ENCODE measurements around the gene KLF2. TPM values are rescaled to one million over a fixed set of nuclear protein-coding genes. Genes with fewer than 3 reads are reported as not detected.

KLF2 gene
- total and polyA plus RNA-seq, 2 of the 13 experiments (the other 11 are each of a cell fraction or from before 2014, with no cell fraction given) = not detected

- Histone ChIP-seq H3K4me2 (ENCODE audit: low read depth, low read length) (no peak overlapping the region), H3K36me3 (replicated peaks in 1 of 2; ENCODE audit: control insufficient read depth in 1 of 2, insufficient read depth in 2 of 2, low read length in 2 of 2) (no peaks in the 10 kb centered on the region), H3K4me1 (ENCODE audit: insufficient read depth, low read length) (0 out of 2 replicates have a peak, but pooled peaks cover 5% of the 10 kb centered on the region), H4K20me1 (ENCODE audit: insufficient read depth, low read length) (no peaks in the 10 kb centered on the region), H3K9me3 (ENCODE audit: low read length) (no peaks in the 10 kb centered on the region), H3K27ac (ENCODE audit: extremely low read length, insufficient read depth, low read length) (no peak overlapping the region), H3K27me3 (ENCODE audit: control insufficient read depth in 1 of 2, insufficient read depth in 2 of 2, low read length in 2 of 2) (no peaks in the 10 kb centered on the region), H2AFZ (ENCODE audit: low read length) (no peak overlapping the region), H3K4me3 (replicated peaks in 1 of 3; ENCODE audit: insufficient read depth in 1 of 3, low read depth in 2 of 3, low read length in 3 of 3) (no peak overlapping the region), H3K79me2 (ENCODE audit: insufficient read depth, low read length) (no peaks in the 10 kb centered on the region), H3K9ac (ENCODE audit: insufficient read depth, low read depth, low read length) (no peak overlapping the region)
- ATAC-seq (no peak), FAIRE-seq (no peak), DNase-seq (ENCODE audit: low spot score) (no peak)
- POLR2A ChIA-PET = no interaction called here
- in situ Hi-C loops (cut with HindIII; ENCODE audit: extremely low pct_ligation_motif_present, low pct_unique_long_range_greater_than_20kb) (no loop called here), intact Hi-C loops (cut with micrococcal nuclease; ENCODE audit: unreplicated experiment) (no loop called here)
- BruUV-seq (replicated peaks) = no TSS peak
- CTCF ChIA-PET (ENCODE audit: low intra/inter-chr PET ratio, low total read pairs) = no interaction called here
- WGBS (ENCODE audit: low lambda C conversion rate) = 72% methylated on average over 13 of the region's 13 CpGs
- TF ChIP-seq ZNF513 (CRISPR knock-in tag; conservative IDR thresholded peaks at IDR 0.05) (no peak), ZHX2 (IDR thresholded peaks at IDR 0.05; ENCODE audit: low read depth) (no peak), ZHX2 (CRISPR knock-in tag; IDR thresholded peaks at IDR 0.05; ENCODE audit: borderline replicate concordance) (no peak), HOXA9 (CRISPR knock-in tag; IDR thresholded peaks at IDR 0.05; ENCODE audit: borderline replicate concordance) (no peak), WIZ (CRISPR knock-in tag; IDR thresholded peaks at IDR 0.05) (no peak), ERF (CRISPR knock-in tag; IDR thresholded peaks at IDR 0.05) (no peak), TAF15 (IDR thresholded peaks at IDR 0.05; ENCODE audit: low read depth, low read length, poor library complexity, severe bottlenecking) (no peak), EED (CRISPR knock-in tag; IDR thresholded peaks at IDR 0.05) (no peak), PAX8 (CRISPR knock-in tag; IDR thresholded peaks at IDR 0.05; ENCODE audit: borderline replicate concordance) (no peak), ZBTB39 (CRISPR knock-in tag; IDR thresholded peaks at IDR 0.05) (no peak), KDM1A (CRISPR knock-in tag; IDR thresholded peaks at IDR 0.05) (no peak), SUZ12 (IDR thresholded peaks at IDR 0.05; ENCODE audit: low read depth, low read length) (no peak), TFDP1 (CRISPR knock-in tag; IDR thresholded peaks at IDR 0.05; ENCODE audit: borderline replicate concordance) (no peak), ZNF256 (CRISPR knock-in tag; conservative IDR thresholded peaks at IDR 0.05) (no peak), HHEX (CRISPR knock-in tag; IDR thresholded peaks at IDR 0.05) (no peak)
These were observed 25.0 kb downstream of the KLF2 start for GRCh38 chr19:16349551-16350152.

All from HepG2 (cell line).